Inflammatory macrophage (primary cell): ENCODE results near the gene PLXND1.

ENCODE experiments used
- DNase-seq, 2 donors: peaks; one replicate each; pipeline ENCODE4 v3.0.0-alpha.2; 2020 to 2022

Gene PLXND1

GRCh38 chr3:129626744-129627349 lies 20.4 kb upstream of the PLXND1 start:
- DNase-seq, result peak; percentile 91 to 95

- DNase-seq, result peak; percentile 75 to 93
These were observed 18.8 kb upstream of the PLXND1 start for GRCh38 chr3:129625072-129625874.

- peak; percentile 79 to 91 for DNase-seq
These were observed 18.0 kb upstream of the PLXND1 start for GRCh38 chr3:129624347-129625071.

GRCh38 chr3:129623447-129624118 lies 17.1 kb upstream of the PLXND1 start:
- no peak for DNase-seq

GRCh38 chr3:129622933-129623332 lies 16.5 kb upstream of the PLXND1 start:
- no peak for DNase-seq

GRCh38 chr3:129622226-129622874 lies 15.9 kb upstream of the PLXND1 start:
- DNase-seq, result peak; percentile 62 to 86

GRCh38 chr3:129621626-129622225 lies 15.2 kb upstream of the PLXND1 start:
- no peak for DNase-seq

GRCh38 chr3:129620828-129621559 lies 14.5 kb upstream of the PLXND1 start:
- DNase-seq, result no peak

- peak; percentile 52 to 67 for DNase-seq
These were observed 13.3 kb upstream of the PLXND1 start for GRCh38 chr3:129619726-129620162.

GRCh38 chr3:129618901-129619671 lies 12.6 kb upstream of the PLXND1 start:
- DNase-seq, result no peak

- DNase-seq, result no peak
These were observed 11.8 kb upstream of the PLXND1 start for GRCh38 chr3:129618186-129618820.

- DNase-seq, result no peak
These were observed 11.1 kb upstream of the PLXND1 start for GRCh38 chr3:129617381-129618185.

GRCh38 chr3:129616713-129617112 lies 10.2 kb upstream of the PLXND1 start:
- DNase-seq, result peak; percentile 92 to 97

GRCh38 chr3:129616291-129616690 lies 9.8 kb upstream of the PLXND1 start:
- DNase-seq, result no peak

- DNase-seq, result peak; percentile 31 to 71
These were observed 9.3 kb upstream of the PLXND1 start for GRCh38 chr3:129615751-129616281.

- DNase-seq, result peak; percentile 86 to 89
These were observed 8.5 kb upstream of the PLXND1 start for GRCh38 chr3:129614927-129615363.

- no peak for DNase-seq
These were observed 8.0 kb upstream of the PLXND1 start for GRCh38 chr3:129614435-129614834.

GRCh38 chr3:129613367-129613740 lies 6.9 kb upstream of the PLXND1 start:
- no peak for DNase-seq
